WTC11 (cell line): ENCODE results near the gene TMF1. TPM values are rescaled to one million over a fixed set of nuclear protein-coding genes. Genes with fewer than 3 reads are reported as not detected.

Experiments used
- ATAC-seq: fragments of 200-7000 bp; cut with Tn5 transposase; 2 replicates; pipeline ENCODE4 v1.10.0; 2021; ENCODE audit warnings: mild to moderate bottlenecking, moderate library complexity
- CTCF ChIA-PET: fragments of 300-600 bp; sonication (Branson Sonifier 250); formaldehyde crosslinking; loops from one replicate; lab custom pipeline; 2021; ENCODE audit warnings: antibody characterized with exemption; lab: Charles Lee
- POLR2A ChIA-PET: fragments of 350-600 bp; sonication (Branson Sonifier 250); formaldehyde crosslinking; loops from one replicate; lab custom pipeline; 2021; ENCODE audit warnings: antibody characterized with exemption; lab: Charles Lee
- DNase-seq: peaks from one replicate; pipeline ENCODE4 v3.0.0; 2021; ENCODE audit warnings: low spot score
- H3K27ac Mint-ChIP-seq: 2 replicates; pipeline ENCODE4 v1.8.0; 2021; ENCODE audit warnings: mixed read lengths
- H3K27me3 Mint-ChIP-seq: 2 replicates; pipeline ENCODE4 v1.8.0; 2021; ENCODE audit warnings: low read depth, mild to moderate bottlenecking, moderate library complexity, mixed read lengths
- H3K36me3 Mint-ChIP-seq: 2 replicates; pipeline ENCODE4 v1.8.0; 2021; ENCODE audit warnings: mixed read lengths
- H3K4me1 Mint-ChIP-seq: 2 replicates; pipeline ENCODE4 v1.8.0; 2022; ENCODE audit warnings: mixed read lengths
- H3K4me3 Mint-ChIP-seq: 2 replicates; pipeline ENCODE4 v1.8.0; 2021; ENCODE audit warnings: mild to moderate bottlenecking, moderate library complexity, mixed read lengths
- H3K9me3 Mint-ChIP-seq: 2 replicates; pipeline ENCODE4 v1.8.0; 2021; ENCODE audit warnings: mixed read lengths
- ATF1 ChIP-seq: sonication (generic); formaldehyde crosslinking; IDR thresholded peaks from 2 replicates; pipeline ENCODE4 v1.8.1; 2023; ENCODE audit warnings: mild to moderate bottlenecking, moderate library complexity, missing genetic modification reagents
- EMX1 ChIP-seq: fragments of 250-450 bp; sonication (Bioruptor Pico); IDR thresholded peaks from 2 replicates; pipeline ENCODE4 v1.8.0; 2021; ENCODE audit warnings: mild to moderate bottlenecking
- GABPB1 ChIP-seq: sonication (generic); formaldehyde crosslinking; IDR thresholded peaks from 2 replicates; pipeline ENCODE4 v1.8.1; 2023; ENCODE audit warnings: mild to moderate bottlenecking, missing genetic modification reagents
- JUN ChIP-seq: sonication (generic); formaldehyde crosslinking; IDR thresholded peaks from 2 replicates; pipeline ENCODE4 v1.8.0; 2023; ENCODE audit warnings: mild to moderate bottlenecking, missing genetic modification reagents
- SMAD3 ChIP-seq: sonication (generic); formaldehyde crosslinking; IDR thresholded peaks from 2 replicates; pipeline ENCODE4 v1.8.0; 2022; ENCODE audit warnings: missing genetic modification reagents, mild to moderate bottlenecking, borderline replicate concordance
- SOX15 ChIP-seq: fragments of 250-450 bp; sonication (Bioruptor Pico); IDR thresholded peaks from 2 replicates; pipeline ENCODE4 v1.9.0; 2021; ENCODE audit warnings: mild to moderate bottlenecking
- TCF7 ChIP-seq: sonication (generic); formaldehyde crosslinking; IDR thresholded peaks from 2 replicates; pipeline ENCODE4 v1.8.0; 2022; ENCODE audit warnings: mild to moderate bottlenecking, low read depth, missing genetic modification reagents, moderate library complexity
- TEAD4 ChIP-seq: sonication (generic); formaldehyde crosslinking; IDR thresholded peaks from 2 replicates; pipeline ENCODE4 v1.8.0; 2022; ENCODE audit warnings: mild to moderate bottlenecking, missing genetic modification reagents
- ZNF263 ChIP-seq: sonication (generic); formaldehyde crosslinking; IDR thresholded peaks from 2 replicates; pipeline ENCODE4 v1.8.1; 2022; ENCODE audit warnings: low read depth, mild to moderate bottlenecking, moderate library complexity, missing genetic modification reagents
- ZNF317 ChIP-seq: sonication (generic); formaldehyde crosslinking; IDR thresholded peaks from 2 replicates; pipeline ENCODE4 v1.8.1; 2023; ENCODE audit warnings: low read depth, mild to moderate bottlenecking, moderate library complexity, missing genetic modification reagents, borderline replicate concordance
- ZNF423 ChIP-seq: fragments of 250-450 bp; sonication (Bioruptor Pico); IDR thresholded peaks from 2 replicates; pipeline ENCODE4 v2.1.2; 2022; ENCODE audit warnings: mild to moderate bottlenecking, moderate library complexity
- total RNA-seq: library from RNA; stranded (reverse); gene quantifications from 3 replicates; pipeline ENCODE4 v1.2.3, GENCODE V29; 2021
- TF ChIP-seq, protein P1 (sequence below): fragments of 250-450 bp; sonication (Bioruptor Pico); IDR thresholded peaks from 2 replicates; pipeline ENCODE4 v1.9.0; 2021; ENCODE audit warnings: moderate library complexity, mild to moderate bottlenecking, inconsistent platforms, borderline replicate concordance
- TF ChIP-seq, protein P2 (sequence below): sonication (generic); formaldehyde crosslinking; conservative IDR thresholded peaks from 2 replicates; pipeline ENCODE4 v1.8.1; 2022; ENCODE audit warnings: mild to moderate bottlenecking, missing genetic modification reagents
- TF ChIP-seq, protein P3 (sequence below): sonication (generic); formaldehyde crosslinking; IDR thresholded peaks from 2 replicates; pipeline ENCODE4 v1.8.1; 2022; ENCODE audit warnings: mild to moderate bottlenecking, missing genetic modification reagents, moderate library complexity, borderline replicate concordance
- TF ChIP-seq, protein P4 (sequence below): fragments of 250-450 bp; sonication (Bioruptor Pico); IDR thresholded peaks from 2 replicates; pipeline ENCODE4 v2.1.2; 2022; ENCODE audit warnings: mild to moderate bottlenecking, moderate library complexity
- TF ChIP-seq, protein P5 (sequence below): sonication (generic); formaldehyde crosslinking; IDR thresholded peaks from 2 replicates; pipeline ENCODE4 v1.8.0; 2022; ENCODE audit warnings: mild to moderate bottlenecking, missing genetic modification reagents
- TF ChIP-seq, protein P6 (sequence below): fragments of 250-450 bp; sonication (Bioruptor Pico); IDR thresholded peaks from 2 replicates; pipeline ENCODE4 v1.8.0; 2021; ENCODE audit warnings: mild to moderate bottlenecking
- TF ChIP-seq, protein P7 (sequence below): sonication (generic); formaldehyde crosslinking; IDR thresholded peaks from 2 replicates; pipeline ENCODE4 v1.8.0; 2022; ENCODE audit warnings: missing genetic modification reagents
- TF ChIP-seq, protein P8 (sequence below): sonication (generic); formaldehyde crosslinking; IDR thresholded peaks from 2 replicates; pipeline ENCODE4 v1.8.0; 2023; ENCODE audit warnings: missing genetic modification reagents
- TF ChIP-seq, protein P9 (sequence below): fragments of 250-450 bp; sonication (Bioruptor Pico); IDR thresholded peaks from 2 replicates; pipeline ENCODE4 v1.9.0; 2021; ENCODE audit warnings: mild to moderate bottlenecking, borderline replicate concordance

The TMF1 gene
- total RNA-seq, 1 experiment from 2014 or later: 23.9 TPM

DNA sequence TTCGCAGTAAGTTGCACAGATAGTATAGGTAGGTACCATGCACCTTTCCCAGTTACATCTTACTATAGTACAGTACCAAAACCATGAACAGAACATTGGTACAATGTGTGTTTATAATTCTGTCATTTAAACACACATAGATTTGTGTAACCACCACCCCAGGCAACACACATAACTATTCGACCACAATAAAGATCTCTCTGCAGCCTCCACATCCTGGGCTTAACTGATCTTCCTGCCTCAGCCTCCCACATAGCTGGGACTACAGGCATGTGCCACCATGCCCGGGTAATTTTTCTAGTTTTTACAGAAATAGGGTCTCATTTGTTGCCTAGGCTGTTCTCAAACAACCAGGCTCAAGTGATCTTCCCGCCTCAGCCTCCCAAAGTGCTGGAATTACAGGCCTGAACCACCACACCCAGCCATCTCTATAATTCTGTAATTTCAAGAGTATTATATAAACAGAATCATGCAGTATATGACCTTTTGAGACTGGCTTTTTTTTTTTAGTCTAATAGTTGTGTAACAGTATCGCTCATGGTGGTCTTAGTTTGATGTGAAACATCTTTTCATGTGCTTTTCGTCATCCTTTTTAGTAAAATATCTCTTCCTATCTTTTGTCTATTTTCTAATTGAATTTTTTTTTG is 13.3 kb upstream of the TMF1 start:
- DNase-seq: no peak
- TF ChIP-seq GABPB1 (CRISPR knock-in tag) (no peak), TCF7 (CRISPR knock-in tag) (no peak), SMAD3 (CRISPR knock-in tag) (no peak), EMX1 (CRISPR knock-in tag) (no peak), ZNF263 (CRISPR knock-in tag) (no peak), ATF1 (CRISPR knock-in tag) (no peak)
- TF ChIP-seq, protein P1, sequence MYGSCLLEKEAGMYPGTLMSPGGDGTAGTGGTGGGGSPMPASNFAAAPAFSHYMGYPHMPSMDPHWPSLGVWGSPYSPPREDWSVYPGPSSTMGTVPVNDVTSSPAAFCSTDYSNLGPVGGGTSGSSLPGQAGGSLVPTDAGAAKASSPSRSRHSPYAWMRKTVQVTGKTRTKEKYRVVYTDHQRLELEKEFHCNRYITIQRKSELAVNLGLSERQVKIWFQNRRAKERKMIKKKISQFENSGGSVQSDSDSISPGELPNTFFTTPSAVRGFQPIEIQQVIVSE: no peak
- TF ChIP-seq, protein P2, sequence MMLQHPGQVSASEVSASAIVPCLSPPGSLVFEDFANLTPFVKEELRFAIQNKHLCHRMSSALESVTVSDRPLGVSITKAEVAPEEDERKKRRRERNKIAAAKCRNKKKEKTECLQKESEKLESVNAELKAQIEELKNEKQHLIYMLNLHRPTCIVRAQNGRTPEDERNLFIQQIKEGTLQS: no peak
- TF ChIP-seq, protein P3, sequence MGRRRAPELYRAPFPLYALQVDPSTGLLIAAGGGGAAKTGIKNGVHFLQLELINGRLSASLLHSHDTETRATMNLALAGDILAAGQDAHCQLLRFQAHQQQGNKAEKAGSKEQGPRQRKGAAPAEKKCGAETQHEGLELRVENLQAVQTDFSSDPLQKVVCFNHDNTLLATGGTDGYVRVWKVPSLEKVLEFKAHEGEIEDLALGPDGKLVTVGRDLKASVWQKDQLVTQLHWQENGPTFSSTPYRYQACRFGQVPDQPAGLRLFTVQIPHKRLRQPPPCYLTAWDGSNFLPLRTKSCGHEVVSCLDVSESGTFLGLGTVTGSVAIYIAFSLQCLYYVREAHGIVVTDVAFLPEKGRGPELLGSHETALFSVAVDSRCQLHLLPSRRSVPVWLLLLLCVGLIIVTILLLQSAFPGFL (CRISPR knock-in tag): no peak
- TF ChIP-seq, protein P4, sequence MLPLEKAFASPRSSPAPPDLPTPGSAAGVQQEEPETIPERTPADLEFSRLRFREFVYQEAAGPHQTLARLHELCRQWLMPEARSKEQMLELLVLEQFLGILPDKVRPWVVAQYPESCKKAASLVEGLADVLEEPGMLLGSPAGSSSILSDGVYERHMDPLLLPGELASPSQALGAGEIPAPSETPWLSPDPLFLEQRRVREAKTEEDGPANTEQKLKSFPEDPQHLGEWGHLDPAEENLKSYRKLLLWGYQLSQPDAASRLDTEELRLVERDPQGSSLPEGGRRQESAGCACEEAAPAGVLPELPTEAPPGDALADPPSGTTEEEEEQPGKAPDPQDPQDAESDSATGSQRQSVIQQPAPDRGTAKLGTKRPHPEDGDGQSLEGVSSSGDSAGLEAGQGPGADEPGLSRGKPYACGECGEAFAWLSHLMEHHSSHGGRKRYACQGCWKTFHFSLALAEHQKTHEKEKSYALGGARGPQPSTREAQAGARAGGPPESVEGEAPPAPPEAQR: no peak
- TF ChIP-seq, protein P5, sequence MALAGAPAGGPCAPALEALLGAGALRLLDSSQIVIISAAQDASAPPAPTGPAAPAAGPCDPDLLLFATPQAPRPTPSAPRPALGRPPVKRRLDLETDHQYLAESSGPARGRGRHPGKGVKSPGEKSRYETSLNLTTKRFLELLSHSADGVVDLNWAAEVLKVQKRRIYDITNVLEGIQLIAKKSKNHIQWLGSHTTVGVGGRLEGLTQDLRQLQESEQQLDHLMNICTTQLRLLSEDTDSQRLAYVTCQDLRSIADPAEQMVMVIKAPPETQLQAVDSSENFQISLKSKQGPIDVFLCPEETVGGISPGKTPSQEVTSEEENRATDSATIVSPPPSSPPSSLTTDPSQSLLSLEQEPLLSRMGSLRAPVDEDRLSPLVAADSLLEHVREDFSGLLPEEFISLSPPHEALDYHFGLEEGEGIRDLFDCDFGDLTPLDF (CRISPR knock-in tag): no peak
- TF ChIP-seq, protein P6, sequence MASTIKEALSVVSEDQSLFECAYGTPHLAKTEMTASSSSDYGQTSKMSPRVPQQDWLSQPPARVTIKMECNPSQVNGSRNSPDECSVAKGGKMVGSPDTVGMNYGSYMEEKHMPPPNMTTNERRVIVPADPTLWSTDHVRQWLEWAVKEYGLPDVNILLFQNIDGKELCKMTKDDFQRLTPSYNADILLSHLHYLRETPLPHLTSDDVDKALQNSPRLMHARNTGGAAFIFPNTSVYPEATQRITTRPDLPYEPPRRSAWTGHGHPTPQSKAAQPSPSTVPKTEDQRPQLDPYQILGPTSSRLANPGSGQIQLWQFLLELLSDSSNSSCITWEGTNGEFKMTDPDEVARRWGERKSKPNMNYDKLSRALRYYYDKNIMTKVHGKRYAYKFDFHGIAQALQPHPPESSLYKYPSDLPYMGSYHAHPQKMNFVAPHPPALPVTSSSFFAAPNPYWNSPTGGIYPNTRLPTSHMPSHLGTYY (CRISPR knock-in tag): no peak
- Mint-ChIP-seq H3K4me3 (no peak overlapping the region), H3K9me3 (no peaks in the 10 kb centered on the region), H3K36me3 (peaks cover 32% of the 10 kb centered on the region), H3K27ac (no peak overlapping the region), H3K4me1 (no peaks in the 10 kb centered on the region), H3K27me3 (no peaks in the 10 kb centered on the region)
- ATAC-seq: no peak
- ChIA-PET POLR2A (no interaction called here), CTCF (no interaction called here)

DNA sequence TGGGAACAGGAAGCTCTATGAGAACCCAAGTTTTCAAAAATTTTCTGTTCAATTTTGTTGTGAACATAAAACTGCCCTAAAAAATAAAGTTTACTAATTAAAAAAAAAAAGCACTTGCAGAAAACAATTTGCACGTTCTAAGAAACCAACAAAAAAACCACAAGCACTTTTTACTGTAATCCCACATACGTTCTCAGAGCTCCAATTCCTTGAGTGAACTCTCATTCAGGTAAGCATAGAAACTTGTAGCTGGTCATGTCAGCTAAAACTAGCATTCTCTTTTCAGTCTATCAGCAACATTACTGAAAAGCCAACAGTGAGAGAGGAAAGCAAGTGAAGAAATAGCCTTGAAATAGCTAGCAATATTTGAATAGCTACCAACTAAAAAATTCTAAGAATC is 11.5 kb upstream of the TMF1 start:
- POLR2A ChIA-PET: no interaction called here
- Mint-ChIP-seq H3K27ac (no peak overlapping the region; the same call in 1 of the 2 replicates), H3K4me3 (no peak overlapping the region), H3K9me3 (no peaks in the 10 kb centered on the region), H3K36me3 (peaks cover 43% of the 10 kb centered on the region), H3K4me1 (no peaks in the 10 kb centered on the region), H3K27me3 (no peaks in the 10 kb centered on the region)
- CTCF ChIA-PET: no interaction called here
- DNase-seq (no peak), ATAC-seq (no peak)
- TF ChIP-seq JUN (CRISPR knock-in tag): no peak
- TF ChIP-seq TEAD4 (CRISPR knock-in tag): no peak
- TF ChIP-seq, protein P7, sequence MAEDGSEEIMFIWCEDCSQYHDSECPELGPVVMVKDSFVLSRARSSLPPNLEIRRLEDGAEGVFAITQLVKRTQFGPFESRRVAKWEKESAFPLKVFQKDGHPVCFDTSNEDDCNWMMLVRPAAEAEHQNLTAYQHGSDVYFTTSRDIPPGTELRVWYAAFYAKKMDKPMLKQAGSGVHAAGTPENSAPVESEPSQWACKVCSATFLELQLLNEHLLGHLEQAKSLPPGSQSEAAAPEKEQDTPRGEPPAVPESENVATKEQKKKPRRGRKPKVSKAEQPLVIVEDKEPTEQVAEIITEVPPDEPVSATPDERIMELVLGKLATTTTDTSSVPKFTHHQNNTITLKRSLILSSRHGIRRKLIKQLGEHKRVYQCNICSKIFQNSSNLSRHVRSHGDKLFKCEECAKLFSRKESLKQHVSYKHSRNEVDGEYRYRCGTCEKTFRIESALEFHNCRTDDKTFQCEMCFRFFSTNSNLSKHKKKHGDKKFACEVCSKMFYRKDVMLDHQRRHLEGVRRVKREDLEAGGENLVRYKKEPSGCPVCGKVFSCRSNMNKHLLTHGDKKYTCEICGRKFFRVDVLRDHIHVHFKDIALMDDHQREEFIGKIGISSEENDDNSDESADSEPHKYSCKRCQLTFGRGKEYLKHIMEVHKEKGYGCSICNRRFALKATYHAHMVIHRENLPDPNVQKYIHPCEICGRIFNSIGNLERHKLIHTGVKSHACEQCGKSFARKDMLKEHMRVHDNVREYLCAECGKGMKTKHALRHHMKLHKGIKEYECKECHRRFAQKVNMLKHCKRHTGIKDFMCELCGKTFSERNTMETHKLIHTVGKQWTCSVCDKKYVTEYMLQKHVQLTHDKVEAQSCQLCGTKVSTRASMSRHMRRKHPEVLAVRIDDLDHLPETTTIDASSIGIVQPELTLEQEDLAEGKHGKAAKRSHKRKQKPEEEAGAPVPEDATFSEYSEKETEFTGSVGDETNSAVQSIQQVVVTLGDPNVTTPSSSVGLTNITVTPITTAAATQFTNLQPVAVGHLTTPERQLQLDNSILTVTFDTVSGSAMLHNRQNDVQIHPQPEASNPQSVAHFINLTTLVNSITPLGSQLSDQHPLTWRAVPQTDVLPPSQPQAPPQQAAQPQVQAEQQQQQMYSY: no peak
- no peak for TF ChIP-seq SOX15 (CRISPR knock-in tag)
- TF ChIP-seq, protein P8, sequence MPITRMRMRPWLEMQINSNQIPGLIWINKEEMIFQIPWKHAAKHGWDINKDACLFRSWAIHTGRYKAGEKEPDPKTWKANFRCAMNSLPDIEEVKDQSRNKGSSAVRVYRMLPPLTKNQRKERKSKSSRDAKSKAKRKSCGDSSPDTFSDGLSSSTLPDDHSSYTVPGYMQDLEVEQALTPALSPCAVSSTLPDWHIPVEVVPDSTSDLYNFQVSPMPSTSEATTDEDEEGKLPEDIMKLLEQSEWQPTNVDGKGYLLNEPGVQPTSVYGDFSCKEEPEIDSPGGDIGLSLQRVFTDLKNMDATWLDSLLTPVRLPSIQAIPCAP: no peak
- TF ChIP-seq, protein P9, sequence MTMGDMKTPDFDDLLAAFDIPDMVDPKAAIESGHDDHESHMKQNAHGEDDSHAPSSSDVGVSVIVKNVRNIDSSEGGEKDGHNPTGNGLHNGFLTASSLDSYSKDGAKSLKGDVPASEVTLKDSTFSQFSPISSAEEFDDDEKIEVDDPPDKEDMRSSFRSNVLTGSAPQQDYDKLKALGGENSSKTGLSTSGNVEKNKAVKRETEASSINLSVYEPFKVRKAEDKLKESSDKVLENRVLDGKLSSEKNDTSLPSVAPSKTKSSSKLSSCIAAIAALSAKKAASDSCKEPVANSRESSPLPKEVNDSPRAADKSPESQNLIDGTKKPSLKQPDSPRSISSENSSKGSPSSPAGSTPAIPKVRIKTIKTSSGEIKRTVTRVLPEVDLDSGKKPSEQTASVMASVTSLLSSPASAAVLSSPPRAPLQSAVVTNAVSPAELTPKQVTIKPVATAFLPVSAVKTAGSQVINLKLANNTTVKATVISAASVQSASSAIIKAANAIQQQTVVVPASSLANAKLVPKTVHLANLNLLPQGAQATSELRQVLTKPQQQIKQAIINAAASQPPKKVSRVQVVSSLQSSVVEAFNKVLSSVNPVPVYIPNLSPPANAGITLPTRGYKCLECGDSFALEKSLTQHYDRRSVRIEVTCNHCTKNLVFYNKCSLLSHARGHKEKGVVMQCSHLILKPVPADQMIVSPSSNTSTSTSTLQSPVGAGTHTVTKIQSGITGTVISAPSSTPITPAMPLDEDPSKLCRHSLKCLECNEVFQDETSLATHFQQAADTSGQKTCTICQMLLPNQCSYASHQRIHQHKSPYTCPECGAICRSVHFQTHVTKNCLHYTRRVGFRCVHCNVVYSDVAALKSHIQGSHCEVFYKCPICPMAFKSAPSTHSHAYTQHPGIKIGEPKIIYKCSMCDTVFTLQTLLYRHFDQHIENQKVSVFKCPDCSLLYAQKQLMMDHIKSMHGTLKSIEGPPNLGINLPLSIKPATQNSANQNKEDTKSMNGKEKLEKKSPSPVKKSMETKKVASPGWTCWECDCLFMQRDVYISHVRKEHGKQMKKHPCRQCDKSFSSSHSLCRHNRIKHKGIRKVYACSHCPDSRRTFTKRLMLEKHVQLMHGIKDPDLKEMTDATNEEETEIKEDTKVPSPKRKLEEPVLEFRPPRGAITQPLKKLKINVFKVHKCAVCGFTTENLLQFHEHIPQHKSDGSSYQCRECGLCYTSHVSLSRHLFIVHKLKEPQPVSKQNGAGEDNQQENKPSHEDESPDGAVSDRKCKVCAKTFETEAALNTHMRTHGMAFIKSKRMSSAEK (CRISPR knock-in tag): no peak
- TF ChIP-seq ZNF317 (CRISPR knock-in tag): no peak
- TF ChIP-seq ZNF423: no peak
